Stimulated activated CD4-positive, alpha-beta T cell treated with anti-CD3 and anti-CD28 coated beads, TNF-alpha, amount 100 ng/mL, for 48 hours (primary cell): ENCODE data around the gene PITPNM1.
"Not testable (repeated sequence)": the region's sequence is repeated elsewhere in the genome, so short reads cannot be mapped to it uniquely, and the experiment has no call there.

Experiments
- DNase-seq, 3 donors: peaks; one replicate each; pipeline ENCODE4 v3.0.0-alpha.2; 2020; ENCODE audit warnings: low read depth in 3 of 3

The PITPNM1 gene

DNA sequence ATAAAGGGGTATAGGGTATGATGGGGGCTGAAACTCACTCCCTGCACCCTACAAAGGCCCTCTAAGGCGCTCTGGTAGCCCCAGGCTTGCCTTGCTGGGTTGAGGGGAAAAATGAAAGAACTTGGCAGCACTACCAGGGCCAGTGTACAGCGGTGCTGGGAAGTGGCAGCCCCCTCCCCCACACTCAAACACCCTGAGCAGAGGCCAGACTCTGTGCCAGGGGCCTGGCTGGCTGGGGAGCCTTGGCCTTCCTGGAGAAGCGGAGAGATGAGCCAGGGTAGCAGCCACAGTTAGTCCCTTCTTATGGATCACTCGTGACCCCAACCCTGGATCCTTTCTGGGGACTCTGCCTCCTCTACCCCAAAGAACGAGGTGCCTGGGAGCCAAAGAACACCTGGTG lies 38.8 kb downstream of the PITPNM1 start:
- no peak for DNase-seq

GRCh38 chr11:67465530-67465929 lies 39.6 kb downstream of the PITPNM1 start:
- not testable (repeated sequence) for DNase-seq

- DNase-seq: no peak
Observed at GRCh38 chr11:67465189-67465510, 40.0 kb downstream of the PITPNM1 start.

- DNase-seq: peak; percentile 86 to 93 (median 90)
Observed at GRCh38 chr11:67464411-67465188, 40.6 kb downstream of the PITPNM1 start.

- DNase-seq: no peak
Observed at GRCh38 chr11:67463680-67464410, 41.3 kb downstream of the PITPNM1 start.

GRCh38 chr11:67463186-67463585 lies 42.0 kb downstream of the PITPNM1 start:
- no peak for DNase-seq

GRCh38 chr11:67458266-67458665 lies 46.9 kb downstream of the PITPNM1 start:
- DNase-seq: no peak

GRCh38 chr11:67457453-67457852 lies 47.7 kb downstream of the PITPNM1 start:
- DNase-seq: no peak

DNA sequence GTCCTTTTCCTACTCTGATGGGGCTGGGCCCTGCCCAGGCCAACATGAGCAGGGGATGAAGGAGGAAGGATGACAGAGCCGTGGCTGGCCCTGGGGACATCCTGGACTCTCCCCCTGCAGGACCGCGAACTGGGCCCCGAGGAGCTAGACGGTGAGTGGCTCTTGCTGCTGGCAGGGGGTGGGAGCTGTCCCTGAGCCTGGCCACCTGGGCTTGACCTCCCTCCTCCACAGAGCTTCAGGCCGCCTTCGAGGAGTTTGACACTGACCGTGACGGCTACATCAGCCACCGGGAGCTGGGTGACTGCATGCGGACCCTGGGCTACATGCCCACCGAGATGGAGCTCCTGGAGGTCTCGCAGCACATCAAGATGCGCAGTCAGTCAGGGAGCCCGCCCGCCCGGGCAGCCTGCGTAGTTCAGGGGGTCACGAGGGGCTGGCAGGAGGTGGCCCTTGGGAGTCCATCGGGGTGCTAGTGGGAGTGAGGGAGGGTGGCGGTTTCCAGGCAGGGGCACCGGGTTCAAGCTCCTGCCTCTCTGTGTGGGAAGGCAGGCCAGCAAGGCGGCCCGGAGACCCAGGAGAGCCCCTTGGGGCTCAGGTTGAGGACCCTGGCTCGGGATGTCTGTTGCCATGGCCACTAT lies 49.0 kb downstream of the PITPNM1 start:
- DNase-seq: no peak

DNA sequence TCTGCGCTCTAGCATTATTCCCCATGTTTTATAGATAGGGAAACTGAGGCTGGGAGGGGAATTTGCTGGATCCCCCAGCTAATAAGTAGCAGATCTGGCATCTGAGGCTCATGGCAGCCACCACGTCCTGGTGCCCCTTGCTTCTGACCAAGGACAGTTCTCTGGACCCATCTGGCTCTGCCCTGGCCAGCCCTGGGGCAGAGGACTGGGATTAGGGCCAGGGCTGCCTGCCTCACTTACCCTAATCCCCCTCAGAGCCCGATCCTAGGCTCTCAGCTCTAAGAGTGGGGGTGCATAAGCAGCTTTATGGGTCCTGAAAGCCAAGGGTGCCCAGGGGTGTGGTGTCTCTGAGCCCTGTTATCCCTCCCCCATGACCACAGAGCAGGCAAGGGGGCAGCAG lies 50.1 kb downstream of the PITPNM1 start, which contains the start of gene CABP4:
CABP4 (plus strand) TSS at position 301 of the 400 bp plus-strand sequence; CDS start at position 371, 70 bp downstream.
- DNase-seq: no peak

DNA sequence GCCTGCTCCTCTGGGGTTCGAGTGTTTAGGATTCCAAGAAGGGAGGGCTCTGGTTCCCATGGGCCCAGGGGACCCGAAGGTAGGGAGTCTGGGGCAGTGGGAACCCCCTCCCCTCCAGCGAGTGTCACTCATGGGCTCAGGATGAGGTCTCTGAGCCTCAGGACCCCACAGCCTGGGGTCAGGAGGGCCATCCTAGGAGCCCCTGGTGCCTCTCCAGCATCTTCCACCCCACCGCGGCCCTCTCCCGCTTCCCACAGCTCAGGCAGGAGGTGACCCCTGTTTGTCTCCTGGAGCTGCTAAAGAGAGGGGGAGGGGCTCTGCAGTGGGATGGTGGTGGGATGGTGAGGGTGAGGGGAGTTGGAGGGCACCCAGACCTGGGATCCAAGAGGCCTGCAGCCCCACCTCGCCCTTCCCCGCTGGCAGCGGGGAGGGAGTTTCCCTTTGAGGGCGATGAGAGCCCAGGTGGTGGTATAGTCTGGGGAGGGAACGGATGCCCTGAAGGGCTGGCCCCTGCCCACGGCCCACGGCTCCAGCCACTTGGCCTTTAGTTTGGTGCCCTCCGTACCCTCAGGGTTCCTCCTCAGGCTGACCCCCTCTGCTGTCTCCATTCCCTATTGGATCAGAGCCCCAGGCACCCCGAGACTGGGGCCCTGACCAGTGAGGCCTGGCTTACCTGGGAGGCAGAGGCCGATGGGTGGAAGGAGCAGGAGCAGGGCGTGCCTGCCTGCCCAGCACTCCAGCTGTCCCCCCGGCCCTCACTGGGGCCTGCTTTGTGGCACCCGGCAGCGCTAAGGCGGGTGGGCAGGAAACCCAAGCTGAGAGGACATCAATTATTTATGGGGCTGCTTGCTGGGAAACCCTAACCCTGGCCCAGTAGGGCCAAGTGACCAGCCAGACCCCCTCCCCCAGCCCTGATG lies 51.1 kb downstream of the PITPNM1 start:
- DNase-seq: no peak

- DNase-seq: no peak
Observed at GRCh38 chr11:67452141-67452952, 52.8 kb downstream of the PITPNM1 start, which contains the start of gene GPR152. TSS of gene GPR152 (minus strand) at chr11:67452729. CDS start at chr11:67452724, 5 bp downstream.

DNA sequence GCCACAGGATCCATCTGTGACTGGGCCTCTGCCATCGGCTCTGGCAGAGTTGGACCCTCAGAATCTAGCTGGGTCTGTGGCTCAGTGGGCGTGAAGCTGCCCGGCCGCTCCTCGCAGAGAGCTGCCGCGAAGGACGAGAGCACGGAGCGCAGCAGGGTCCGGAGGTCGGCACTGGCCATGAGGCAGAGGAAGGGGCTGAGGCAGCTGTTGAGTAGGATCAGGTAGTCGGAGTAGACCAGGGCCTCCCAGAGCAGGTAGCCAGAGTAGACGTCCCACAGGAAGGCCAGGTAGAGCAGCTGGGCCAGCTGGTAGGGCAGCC lies 53.5 kb downstream of the PITPNM1 start:
- DNase-seq: no peak

DNA sequence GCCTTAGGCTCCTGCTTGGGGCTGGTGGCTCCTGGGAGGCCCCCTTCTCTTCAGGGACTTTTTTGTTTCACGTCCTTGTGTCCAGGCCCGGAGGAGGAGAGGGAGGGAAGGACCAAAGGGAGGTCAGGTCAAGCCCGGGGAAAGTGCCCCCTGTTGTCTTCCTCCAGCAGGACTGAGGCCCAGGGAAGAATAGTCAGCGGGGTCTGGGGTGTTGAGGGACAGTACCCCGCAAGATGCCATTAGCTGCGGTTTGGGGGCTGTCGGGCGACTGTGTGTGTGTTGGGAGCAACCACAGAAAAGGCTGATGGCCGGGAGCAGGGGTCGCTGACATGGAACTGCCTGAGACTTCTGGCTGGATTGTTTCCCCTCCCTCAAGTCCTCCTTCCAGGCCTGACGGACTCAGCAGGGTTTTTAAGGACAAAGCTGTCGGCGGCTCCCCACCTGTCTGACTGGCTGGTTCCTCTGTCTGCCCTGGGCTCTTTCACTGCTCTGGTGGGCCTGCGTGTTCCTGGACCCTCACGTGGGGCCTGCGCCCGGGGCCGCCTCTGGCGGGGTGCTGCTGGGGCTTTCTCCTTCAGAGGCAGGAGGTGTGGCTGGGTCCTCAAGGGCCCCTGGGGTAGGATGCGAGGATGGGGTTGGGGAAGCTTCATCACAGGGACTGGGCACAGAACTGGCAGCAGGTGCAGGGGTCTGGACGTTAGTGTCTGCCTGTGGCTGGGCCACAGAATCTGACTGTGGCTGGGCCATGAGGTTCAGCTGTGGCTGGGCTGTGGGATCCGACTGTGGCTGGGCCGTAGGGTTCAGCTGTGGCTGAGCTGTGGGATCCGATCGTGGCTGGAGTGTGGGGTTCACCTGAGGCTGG lies 54.1 kb downstream of the PITPNM1 start:
- DNase-seq: no peak

- DNase-seq: no peak
Observed at GRCh38 chr11:67449116-67449844, 55.9 kb downstream of the PITPNM1 start.

DNA sequence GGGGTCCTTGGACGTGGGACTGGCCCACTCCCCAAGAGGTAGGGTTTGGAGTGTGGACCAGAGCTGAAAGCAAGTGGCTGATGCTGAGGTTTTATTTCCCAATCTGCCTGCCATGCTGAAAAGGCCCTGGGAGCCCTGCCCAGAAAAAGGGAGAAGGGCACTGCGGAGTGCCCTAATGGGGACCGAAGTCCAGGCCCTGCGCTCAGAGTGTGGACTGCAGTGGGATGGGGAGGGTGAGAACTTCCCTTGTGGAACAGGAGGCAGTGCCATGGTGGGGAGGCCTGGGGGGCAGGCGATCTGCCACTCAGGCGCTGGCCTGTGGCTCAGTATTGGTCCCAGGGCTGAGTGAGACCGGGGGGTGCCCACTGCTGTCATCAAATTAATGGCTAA lies 56.9 kb downstream of the PITPNM1 start:
- DNase-seq: no peak

DNA sequence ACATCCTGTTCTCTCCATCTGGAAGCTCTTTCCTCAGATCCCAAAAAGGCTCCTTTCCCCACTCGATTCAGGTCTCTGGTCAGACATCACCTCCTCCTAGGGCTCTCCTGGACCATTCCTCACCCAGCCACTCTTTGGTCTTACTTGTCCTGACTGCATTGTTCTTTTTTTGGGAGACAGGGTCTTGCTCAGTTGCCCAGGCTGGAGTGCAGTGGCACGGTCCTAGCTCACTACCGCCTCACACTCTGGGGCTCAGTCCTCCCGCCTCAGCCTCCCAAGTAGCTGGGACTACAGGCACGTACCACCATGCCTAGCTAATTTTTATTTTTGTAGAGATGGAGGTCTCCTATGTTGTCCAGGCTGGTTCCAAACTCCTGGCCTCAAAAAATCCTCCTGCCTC lies 59.6 kb downstream of the PITPNM1 start:
- DNase-seq: no peak

- DNase-seq: no peak
Observed at GRCh38 chr11:67442504-67443404, 62.4 kb downstream of the PITPNM1 start.
